OCI-LY1 (cell line): ENCODE results near the gene SPA17.

ENCODE experiments used
- H2AFZ ChIP-seq: fragments of 200-600 bp; sonication (generic), shearing (Covaris generic); 2 replicates; pipeline ENCODE4 v1.6.0; 2014; ENCODE audit warnings: antibody characterized with exemption, mild to moderate bottlenecking, low read length
- H3F3A ChIP-seq: fragments of 200-600 bp; sonication (generic), shearing (Covaris generic); 2 replicates; pipeline ENCODE4 v1.6.0; 2014; ENCODE audit warnings: mild to moderate bottlenecking, antibody characterized with exemption, low read length, moderate library complexity; ENCODE audit not compliant: insufficient read depth
- H3K27ac ChIP-seq: fragments of 200-600 bp; sonication (generic); 2 replicates; pipeline ENCODE4 v1.5.1; 2014; ENCODE audit warnings: low read length, mixed run types, mild to moderate bottlenecking, low read depth; ENCODE audit not compliant: poor library complexity, severe bottlenecking
- H3K27me3 ChIP-seq: fragments of 200-600 bp; sonication (generic); 2 replicates; pipeline ENCODE4 v1.6.0; 2014; ENCODE audit warnings: antibody characterized with exemption, mild to moderate bottlenecking, low read length, moderate library complexity; ENCODE audit not compliant: insufficient read depth
- H3K36me3 ChIP-seq: fragments of 200-600 bp; sonication (generic); 2 replicates; pipeline ENCODE4 v1.6.1; 2014; ENCODE audit warnings: mild to moderate bottlenecking, antibody characterized with exemption, low read length, moderate library complexity, mixed read lengths; ENCODE audit not compliant: insufficient read depth
- H3K4me1 ChIP-seq: fragments of 200-600 bp; sonication (generic); 2 replicates; pipeline ENCODE4 v1.5.1; 2014; ENCODE audit warnings: mild to moderate bottlenecking, low read length, moderate library complexity; ENCODE audit not compliant: insufficient read depth, severe bottlenecking
- H3K4me2 ChIP-seq: fragments of 200-600 bp; sonication (generic), shearing (Covaris generic); 2 replicates; pipeline ENCODE4 v1.6.1; 2014; ENCODE audit warnings: low read length
- H3K4me3 ChIP-seq: fragments of 200-600 bp; sonication (generic); 2 replicates; pipeline ENCODE4 v1.5.1; 2014; ENCODE audit warnings: low read length, low read depth, mild to moderate bottlenecking, mixed read lengths; ENCODE audit not compliant: poor library complexity, severe bottlenecking
- H3K79me2 ChIP-seq: fragments of 200-600 bp; shearing (Covaris generic); 2 replicates; pipeline ENCODE4 v1.6.1; 2016; ENCODE audit warnings: mixed run types, low read length, mixed read lengths; ENCODE audit not compliant: insufficient read depth
- H3K9ac ChIP-seq: fragments of 200-600 bp; sonication (generic), shearing (Covaris generic); 2 replicates; pipeline ENCODE4 v1.6.1; 2014; ENCODE audit warnings: mild to moderate bottlenecking, low read length, mixed read lengths
- H3K9me2 ChIP-seq: fragments of 200-600 bp; sonication (generic), shearing (Covaris generic); 2 replicates; pipeline ENCODE4 v1.6.1; 2014; ENCODE audit warnings: low read depth, mild to moderate bottlenecking, low read length, mixed read lengths
- H3K9me3 ChIP-seq: fragments of 200-600 bp; shearing (Covaris generic); 2 replicates; pipeline ENCODE4 v1.6.1; 2014; ENCODE audit warnings: low read length, mixed read lengths
- H4K20me1 ChIP-seq: fragments of 200-600 bp; sonication (generic), shearing (Covaris generic); 2 replicates; pipeline ENCODE4 v1.6.0; 2016; ENCODE audit warnings: mild to moderate bottlenecking, low read length; ENCODE audit not compliant: insufficient read depth
- EZH2 ChIP-seq: fragments of 200-600 bp; sonication (generic), shearing (Covaris generic); IDR thresholded peaks from 2 replicates; pipeline ENCODE4 v1.8.0; 2017; ENCODE audit warnings: borderline replicate concordance, mixed run types, mild to moderate bottlenecking, antibody characterized with exemption, low read length, moderate library complexity, mixed read lengths
- TF ChIP-seq, protein P1 (sequence below): fragments of 200-600 bp; sonication (generic), shearing (Covaris generic); IDR thresholded peaks from 2 replicates; pipeline ENCODE4 v1.5.1; 2017; ENCODE audit warnings: mild to moderate bottlenecking, antibody characterized with exemption, low read length, moderate library complexity, mixed read lengths

Gene SPA17

DNA sequence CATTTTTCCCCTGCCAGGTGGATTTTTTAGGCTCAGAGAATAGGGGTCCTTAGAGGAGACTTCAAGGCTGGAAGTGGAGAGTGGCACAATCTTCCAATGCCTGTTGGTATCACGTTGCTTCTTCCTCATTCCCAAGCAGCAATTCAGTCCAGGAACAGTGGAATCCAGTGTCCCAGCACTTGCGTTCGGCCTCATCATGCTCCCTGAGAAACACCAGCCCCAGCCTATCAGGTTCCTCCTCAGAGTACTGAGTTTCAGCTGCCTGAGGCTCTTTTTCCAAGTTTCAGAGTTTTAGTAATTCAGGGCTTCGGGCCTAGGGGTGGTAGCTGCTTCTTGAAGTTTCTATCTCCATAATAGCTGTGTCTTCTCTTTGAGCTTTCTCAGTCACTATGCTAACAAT, 34.1 kb downstream of the SPA17 start:
- Histone ChIP-seq H4K20me1 (no peaks in the 10 kb centered on the region), H3K4me1 (no peaks in the 10 kb centered on the region), H3K9ac (no peak overlapping the region), H2AFZ (no peak overlapping the region), H3K27me3 (no peaks in the 10 kb centered on the region), H3K9me2 (no peaks in the 10 kb centered on the region), H3K27ac (no peak overlapping the region), H3K4me3 (no peak overlapping the region), H3K79me2 (no peaks in the 10 kb centered on the region), H3F3A (no peaks in the 10 kb centered on the region), H3K9me3 (no peaks in the 10 kb centered on the region), H3K4me2 (no peak overlapping the region), H3K36me3 (no peaks in the 10 kb centered on the region)
- TF ChIP-seq EZH2, result no peak
- TF ChIP-seq, protein P1, sequence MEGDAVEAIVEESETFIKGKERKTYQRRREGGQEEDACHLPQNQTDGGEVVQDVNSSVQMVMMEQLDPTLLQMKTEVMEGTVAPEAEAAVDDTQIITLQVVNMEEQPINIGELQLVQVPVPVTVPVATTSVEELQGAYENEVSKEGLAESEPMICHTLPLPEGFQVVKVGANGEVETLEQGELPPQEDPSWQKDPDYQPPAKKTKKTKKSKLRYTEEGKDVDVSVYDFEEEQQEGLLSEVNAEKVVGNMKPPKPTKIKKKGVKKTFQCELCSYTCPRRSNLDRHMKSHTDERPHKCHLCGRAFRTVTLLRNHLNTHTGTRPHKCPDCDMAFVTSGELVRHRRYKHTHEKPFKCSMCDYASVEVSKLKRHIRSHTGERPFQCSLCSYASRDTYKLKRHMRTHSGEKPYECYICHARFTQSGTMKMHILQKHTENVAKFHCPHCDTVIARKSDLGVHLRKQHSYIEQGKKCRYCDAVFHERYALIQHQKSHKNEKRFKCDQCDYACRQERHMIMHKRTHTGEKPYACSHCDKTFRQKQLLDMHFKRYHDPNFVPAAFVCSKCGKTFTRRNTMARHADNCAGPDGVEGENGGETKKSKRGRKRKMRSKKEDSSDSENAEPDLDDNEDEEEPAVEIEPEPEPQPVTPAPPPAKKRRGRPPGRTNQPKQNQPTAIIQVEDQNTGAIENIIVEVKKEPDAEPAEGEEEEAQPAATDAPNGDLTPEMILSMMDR, result no peak

DNA sequence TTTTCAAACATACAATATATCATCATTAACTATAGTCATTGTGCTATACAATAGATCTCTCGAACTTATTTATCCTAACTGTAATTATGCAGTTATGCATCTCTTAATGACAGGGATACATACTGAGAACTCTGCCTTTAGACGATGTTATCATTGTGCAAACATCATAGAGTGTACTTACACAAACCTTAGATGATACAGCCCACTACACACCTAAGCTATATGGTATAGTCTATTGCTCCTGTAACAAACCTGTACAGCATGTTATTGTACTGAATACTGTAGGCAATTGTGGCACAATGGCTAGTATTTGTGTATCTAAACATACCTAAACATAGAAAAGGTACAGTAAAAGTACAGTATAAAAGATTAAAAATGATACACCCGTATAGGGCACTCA, 38.7 kb downstream of the SPA17 start:
- Histone ChIP-seq H2AFZ (no peak overlapping the region), H3K9ac (no peak overlapping the region), H3K27me3 (no peaks in the 10 kb centered on the region), H3F3A (no peaks in the 10 kb centered on the region), H3K79me2 (no peaks in the 10 kb centered on the region), H3K9me2 (no peaks in the 10 kb centered on the region), H4K20me1 (no peaks in the 10 kb centered on the region), H3K4me2 (no peak overlapping the region), H3K4me1 (no peaks in the 10 kb centered on the region), H3K27ac (no peak overlapping the region), H3K9me3 (no peaks in the 10 kb centered on the region), H3K36me3 (no peaks in the 10 kb centered on the region), H3K4me3 (no peak overlapping the region)
- no peak for TF ChIP-seq EZH2
- TF ChIP-seq, protein P1, result no peak

DNA sequence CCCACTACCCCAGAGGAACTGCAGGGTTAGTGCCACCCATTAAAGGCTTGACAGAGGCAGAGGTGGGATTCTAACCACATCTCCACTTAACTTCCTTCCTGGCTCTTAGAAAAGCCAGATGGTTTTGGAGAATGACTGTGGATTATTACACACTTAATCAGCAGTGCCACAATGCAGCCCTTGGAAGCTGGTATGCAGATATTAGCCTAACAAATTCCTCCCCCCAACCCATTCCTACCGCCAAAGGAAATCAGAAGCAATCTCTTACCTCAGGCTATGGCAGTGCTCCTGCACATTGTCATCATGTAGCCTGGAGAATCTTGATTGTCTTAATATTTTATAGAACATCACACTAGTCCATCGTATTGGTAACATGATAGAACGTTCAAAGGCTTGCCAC, 42.9 kb downstream of the SPA17 start:
- Histone ChIP-seq H2AFZ (no peak overlapping the region), H4K20me1 (no peaks in the 10 kb centered on the region), H3K4me1 (no peaks in the 10 kb centered on the region), H3F3A (no peaks in the 10 kb centered on the region), H3K27me3 (no peaks in the 10 kb centered on the region), H3K9ac (no peak overlapping the region), H3K27ac (no peak overlapping the region), H3K36me3 (no peaks in the 10 kb centered on the region), H3K9me2 (no peaks in the 10 kb centered on the region), H3K4me2 (no peak overlapping the region), H3K79me2 (no peaks in the 10 kb centered on the region), H3K9me3 (no peaks in the 10 kb centered on the region), H3K4me3 (no peak overlapping the region)
- no peak for TF ChIP-seq EZH2
- TF ChIP-seq, protein P1, result no peak
